Lung (tissue), 12 donors: ENCODE results near the gene OSGIN1. TPM values are rescaled to one million over a fixed set of nuclear protein-coding genes. Genes with fewer than 3 reads are reported as not detected.

Source experiments
- ATAC-seq: fragments of 200-7000 bp; cut with Tn5 transposase; one replicate; pipeline ENCODE4 v1.9.1; 2020; ENCODE audit warnings: moderate number of reproducible peaks; ENCODE audit not compliant: insufficient read depth, low FRiP score
- DNase-seq, 3 donors: peaks; one replicate each; pipeline ENCODE4 v3.0.0-alpha.2; 2013 to 2017
- H3K27ac ChIP-seq, 2 donors: one replicate each; pipeline ENCODE4 v1.5.1; 2013; ENCODE audit warnings: mild to moderate bottlenecking in 2 of 2, moderate library complexity in 2 of 2, control low read depth in 1 of 2, inconsistent platforms in 1 of 2, low read depth in 1 of 2, low read length in 1 of 2
- H3K27me3 ChIP-seq, 3 donors: one replicate each; pipeline ENCODE4 v1.5.1; 2013; ENCODE audit warnings: low read length in 2 of 3; ENCODE audit not compliant: control insufficient read depth in 3 of 3, insufficient read depth in 3 of 3
- H3K36me3 ChIP-seq, 4 donors: one replicate each; pipeline ENCODE4 v1.5.1; 2013; ENCODE audit warnings: low read length in 4 of 4, mild to moderate bottlenecking in 1 of 4, moderate library complexity in 1 of 4; ENCODE audit not compliant: control insufficient read depth in 4 of 4, insufficient read depth in 4 of 4
- H3K4me1 ChIP-seq, 5 donors: one replicate each; pipeline ENCODE4 v1.5.1; 2013; ENCODE audit warnings: low read length in 5 of 5, mild to moderate bottlenecking in 2 of 5, moderate library complexity in 1 of 5; ENCODE audit not compliant: control insufficient read depth in 5 of 5, insufficient read depth in 5 of 5
- H3K4me3 ChIP-seq: one replicate; pipeline ENCODE4 v1.5.1; 2013; ENCODE audit warnings: mild to moderate bottlenecking, control low read depth, moderate library complexity
- H3K9ac ChIP-seq, 2 donors: one replicate each; pipeline ENCODE4 v1.5.1; 2013; ENCODE audit warnings: low read length in 2 of 2, control low read depth in 1 of 2; ENCODE audit not compliant: insufficient read depth in 1 of 2
- H3K9me3 ChIP-seq, 4 donors: one replicate each; pipeline ENCODE4 v1.5.1; 2013; ENCODE audit warnings: low read length in 3 of 4, mild to moderate bottlenecking in 1 of 4, moderate library complexity in 1 of 4; ENCODE audit not compliant: control insufficient read depth in 4 of 4, insufficient read depth in 3 of 4
- CTCF ChIP-seq: IDR thresholded peaks from 2 replicates; pipeline ENCODE4 v1.5.1; 2012; ENCODE audit warnings: mild to moderate bottlenecking; ENCODE audit errors: control extremely low read depth, extremely low read depth
- WGBS, 2 donors: extraction: QIAGEN DNeasy Blood & Tissue Kit; methylation state at CpG; one replicate each; pipeline ENCODE4 v1.1.7; 2013; 5-methylcytosine and 5-hydroxymethylcytosine counted together
- polyA plus RNA-seq, 2 donors: library from polyadenylated mRNA; stranded (reverse); fragments of 200-250 nt; gene quantifications; one replicate each; pipeline ENCODE4 v1.2.1, GENCODE V29; 2013
- total RNA-seq, 2 donors: library from RNA; depleted of rRNA in 1 of 2; stranded (reverse); fragments of >200 nt in 1 of 2; gene quantifications; one replicate each; pipeline ENCODE4 v1.2.1, GENCODE V29; 2014 to 2021
- donor health status: control.
- donor health status: control.
- donor health status: Bipolar disorder and iron deficiency.
- donor health status: healthy.
- donor health status: DM: yes; HTN: yes; CAD: no.

The OSGIN1 gene
- total and polyA plus RNA-seq, 4 donors = 1.5 to 17.9 (median 13.8) TPM

GRCh38 chr16:83920894-83921491 lies 32.0 kb upstream of the OSGIN1 start:
- H3K4me1 ChIP-seq = no peaks in the 10 kb centered on the region
- WGBS, 2 donors = 93 to 97% methylated on average over 2 of the region's 2 CpGs
- H3K9ac ChIP-seq = no peak overlapping the region
- no peak overlapping the region for H3K4me3 ChIP-seq
- H3K27ac ChIP-seq = no peak overlapping the region
- ATAC-seq (no peak), DNase-seq (no peak)
- no peaks in the 10 kb centered on the region for H3K27me3 ChIP-seq
- TF ChIP-seq CTCF = no peak
- peaks cover 4 to 49% (median 31%) of the 10 kb centered on the region in 4 donors for H3K36me3 ChIP-seq
- peaks cover 0 to 7% (median 0%) of the 10 kb centered on the region in 4 donors for H3K9me3 ChIP-seq

- TF ChIP-seq CTCF = no peak
- 92 to 95% methylated on average over 28 to 31 of the region's 31 CpGs for WGBS, 2 donors
- no peak overlapping the region for H3K27ac ChIP-seq
- DNase-seq = no peak
- no peak overlapping the region for H3K9ac ChIP-seq
- no peak overlapping the region for H3K4me3 ChIP-seq
- no peaks in the 10 kb centered on the region for H3K27me3 ChIP-seq
- ATAC-seq = no peak
- H3K36me3 ChIP-seq = peaks cover 3 to 34% (median 15%) of the 10 kb centered on the region in 4 donors
- H3K4me1 ChIP-seq = peaks cover 0 to 3% (median 0%) of the 10 kb centered on the region in 5 donors
- peaks cover 0 to 2% (median 0%) of the 10 kb centered on the region in 4 donors for H3K9me3 ChIP-seq
These were observed 29.3 kb upstream of the OSGIN1 start for GRCh38 chr16:83923581-83924365.

- ATAC-seq (no peak), DNase-seq (no peak)
- H3K27me3 ChIP-seq = no peaks in the 10 kb centered on the region
- peaks cover 0 to 3% (median 0%) of the 10 kb centered on the region in 5 donors for H3K4me1 ChIP-seq
- no peaks in the 10 kb centered on the region for H3K9me3 ChIP-seq
- WGBS, 2 donors = 87 to 92% methylated on average over 13 of the region's 13 CpGs
- peaks cover under 1 to 25% (median 6%) of the 10 kb centered on the region in 4 donors for H3K36me3 ChIP-seq
- H3K4me3 ChIP-seq = no peak overlapping the region
- H3K9ac ChIP-seq = no peak overlapping the region
- TF ChIP-seq CTCF = no peak
- H3K27ac ChIP-seq = no peak overlapping the region
These were observed 28.4 kb upstream of the OSGIN1 start for GRCh38 chr16:83924686-83925085.
